Effector memory CD8-positive, alpha-beta T cell (primary cell): Measurements from ENCODE around the gene PLA2G2D.

Experiments used
- ATAC-seq: fragments of 150-1000 bp; cut with Tn5 transposase; replicated peaks from 2 replicates; pipeline ENCODE4 v1.10.0; 2021; ENCODE audit warnings: mild to moderate bottlenecking, moderate library complexity
- DNase-seq, 3 experiments: peaks; one replicate each; pipeline ENCODE4 v3.0.0; 2021
- H3K27ac Mint-ChIP-seq, 2 donors: one replicate each; pipeline ENCODE4 v1.8.0; 2022; ENCODE audit warnings: mild to moderate bottlenecking in 2 of 2, mixed read lengths in 2 of 2, moderate library complexity in 2 of 2
- H3K27me3 Mint-ChIP-seq, 2 donors: one replicate each; pipeline ENCODE4 v1.8.0; 2022; ENCODE audit warnings: mixed read lengths in 2 of 2
- H3K36me3 Mint-ChIP-seq: one replicate; pipeline ENCODE4 v1.8.0; 2022; ENCODE audit warnings: mild to moderate bottlenecking, moderate library complexity, mixed read lengths; ENCODE audit not compliant: insufficient read depth
- H3K4me1 Mint-ChIP-seq, 2 donors: one replicate each; pipeline ENCODE4 v1.8.0; 2022; ENCODE audit warnings: low read depth in 2 of 2, mixed read lengths in 2 of 2
- H3K4me3 Mint-ChIP-seq, 2 donors: one replicate each; pipeline ENCODE4 v1.8.0; 2022; ENCODE audit warnings: mild to moderate bottlenecking in 2 of 2, mixed read lengths in 2 of 2, moderate library complexity in 2 of 2
- H3K9me3 Mint-ChIP-seq, 2 donors: one replicate each; pipeline ENCODE4 v1.8.0; 2022; ENCODE audit warnings: mixed read lengths in 2 of 2

The PLA2G2D gene

GRCh38 chr1:20117236-20117635 is 2.1 kb downstream of the PLA2G2D start:
- no peaks in the 10 kb centered on the region for H3K4me1 Mint-ChIP-seq
- H3K4me3 Mint-ChIP-seq = no peak overlapping the region
- no peaks in the 10 kb centered on the region for H3K36me3 Mint-ChIP-seq
- no peak for DNase-seq
- H3K27ac Mint-ChIP-seq = no peak overlapping the region
- H3K27me3 Mint-ChIP-seq = peaks cover 54 to 96% of the 10 kb centered on the region in 2 donors
- no peak for ATAC-seq
- no peaks in the 10 kb centered on the region for H3K9me3 Mint-ChIP-seq

GRCh38 chr1:20115916-20116315 is 3.4 kb downstream of the PLA2G2D start:
- H3K4me1 Mint-ChIP-seq = no peaks in the 10 kb centered on the region

GRCh38 chr1:20115479-20115878 is 3.9 kb downstream of the PLA2G2D start:
- DNase-seq (no peak), ATAC-seq (no peak)
- Mint-ChIP-seq H3K4me1 (no peaks in the 10 kb centered on the region), H3K4me3 (no peak overlapping the region), H3K9me3 (no peaks in the 10 kb centered on the region), H3K27me3 (peaks cover 39 to 88% of the 10 kb centered on the region in 2 donors), H3K36me3 (no peaks in the 10 kb centered on the region), H3K27ac (no peak overlapping the region)

More at GRCh38 chr1:20115916-20116315, 3.4 kb downstream of the PLA2G2D start:
- Mint-ChIP-seq H3K36me3 (no peaks in the 10 kb centered on the region), H3K27ac (no peak overlapping the region), H3K4me3 (no peak overlapping the region), H3K9me3 (no peaks in the 10 kb centered on the region), H3K27me3 (peaks cover 42 to 87% of the 10 kb centered on the region in 2 donors)
- ATAC-seq = no peak
- DNase-seq = no peak

DNA sequence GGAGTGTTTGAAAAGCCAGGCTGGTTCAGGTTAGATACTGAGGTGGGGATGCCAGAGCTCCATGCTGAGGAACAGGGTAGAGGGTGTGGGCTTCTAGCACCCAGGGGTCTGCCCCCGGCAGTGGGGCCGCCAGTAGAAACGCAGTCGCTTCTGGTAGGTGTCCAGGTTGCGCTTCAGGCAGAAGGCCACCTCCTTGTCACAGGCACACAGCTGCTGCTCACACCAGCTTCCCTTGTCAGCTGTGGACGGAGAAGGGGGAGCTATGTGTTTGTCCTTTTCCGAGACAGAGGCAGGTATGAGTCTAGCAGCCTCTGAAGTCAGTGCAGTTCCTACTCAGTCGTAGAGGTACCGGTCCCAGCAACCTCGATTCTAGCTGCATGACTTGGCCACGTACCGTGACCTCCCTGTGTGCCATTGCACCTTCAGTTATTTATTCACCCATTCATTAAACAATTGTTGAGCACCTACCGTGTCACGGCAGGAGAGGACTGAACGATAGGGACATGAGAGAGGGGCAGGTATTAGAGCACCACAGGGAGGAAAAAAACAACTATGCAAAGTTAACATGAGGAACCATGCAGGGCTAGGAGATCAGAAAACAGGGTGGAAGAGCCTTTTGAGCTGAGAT is 5.2 kb downstream of the PLA2G2D start:
- Mint-ChIP-seq H3K27me3 (peaks cover 31 to 88% of the 10 kb centered on the region in 2 donors), H3K36me3 (no peaks in the 10 kb centered on the region), H3K4me3 (no peak overlapping the region), H3K9me3 (no peaks in the 10 kb centered on the region), H3K27ac (no peak overlapping the region), H3K4me1 (no peaks in the 10 kb centered on the region)
- DNase-seq (no peak), ATAC-seq (no peak)

- no peaks in the 10 kb centered on the region for H3K9me3 Mint-ChIP-seq
- H3K4me1 Mint-ChIP-seq = no peaks in the 10 kb centered on the region
- no peaks in the 10 kb centered on the region for H3K36me3 Mint-ChIP-seq
- no peak overlapping the region for H3K4me3 Mint-ChIP-seq
- ATAC-seq (no peak), DNase-seq (no peak)
- no peak overlapping the region for H3K27ac Mint-ChIP-seq
- H3K27me3 Mint-ChIP-seq = peaks cover 36 to 84% of the 10 kb centered on the region in 2 donors
Measured at GRCh38 chr1:20112279-20113000, 6.9 kb downstream of the PLA2G2D start.

GRCh38 chr1:20111452-20111851 is 7.9 kb downstream of the PLA2G2D start:
- peaks cover 32 to 76% of the 10 kb centered on the region in 2 donors for H3K27me3 Mint-ChIP-seq
- no peak for DNase-seq

GRCh38 chr1:20110679-20111078 is 8.7 kb downstream of the PLA2G2D start:
- Mint-ChIP-seq H3K27ac (no peak overlapping the region), H3K27me3 (peaks cover 25 to 69% of the 10 kb centered on the region in 2 donors), H3K4me3 (no peak overlapping the region), H3K9me3 (no peaks in the 10 kb centered on the region), H3K4me1 (no peaks in the 10 kb centered on the region), H3K36me3 (no peaks in the 10 kb centered on the region)
- DNase-seq (no peak), ATAC-seq (no peak)

More at GRCh38 chr1:20111452-20111851, 7.9 kb downstream of the PLA2G2D start:
- H3K27ac Mint-ChIP-seq = no peak overlapping the region
- H3K36me3 Mint-ChIP-seq = no peaks in the 10 kb centered on the region
- no peak overlapping the region for H3K4me3 Mint-ChIP-seq
- no peaks in the 10 kb centered on the region for H3K9me3 Mint-ChIP-seq
- H3K4me1 Mint-ChIP-seq = no peaks in the 10 kb centered on the region
- ATAC-seq = no peak

DNA sequence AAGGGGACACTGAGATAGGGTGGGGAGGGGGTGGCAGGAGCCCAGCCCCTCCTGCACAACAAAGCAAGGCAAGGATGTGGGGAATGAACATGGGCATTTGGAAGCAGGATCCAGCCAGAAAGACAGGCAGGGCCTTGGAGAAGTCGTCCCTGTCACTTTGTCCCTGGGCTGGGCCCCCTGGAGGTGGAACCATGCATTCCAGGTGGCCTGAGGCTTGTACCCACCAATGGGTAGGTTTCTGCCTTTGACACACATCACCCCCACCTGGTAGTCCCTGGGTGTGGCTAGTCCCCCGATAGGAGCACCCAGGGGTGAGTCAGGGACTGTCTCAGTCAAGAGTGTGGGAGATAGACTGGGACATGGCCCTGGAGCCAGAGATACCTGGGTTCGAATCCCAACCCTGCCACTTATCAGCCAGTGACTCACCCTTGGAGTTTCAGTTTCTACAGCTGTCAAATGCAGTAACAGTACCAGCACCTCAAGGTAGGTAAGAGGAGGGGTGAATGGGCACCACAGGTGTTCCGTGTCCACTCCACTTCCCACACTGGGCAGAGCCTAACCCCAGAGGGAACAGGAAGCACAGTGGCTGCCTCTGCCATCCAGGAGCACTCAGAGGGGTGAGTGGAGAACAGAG is 10.0 kb downstream of the PLA2G2D start:
- Mint-ChIP-seq H3K4me1 (no peaks in the 10 kb centered on the region), H3K9me3 (no peaks in the 10 kb centered on the region), H3K27me3 (peaks cover 23 to 55% of the 10 kb centered on the region in 2 donors), H3K27ac (no peak overlapping the region), H3K4me3 (no peak overlapping the region), H3K36me3 (no peaks in the 10 kb centered on the region)
- DNase-seq = no peak
- ATAC-seq = no peak

GRCh38 chr1:20108366-20109123 is 10.8 kb downstream of the PLA2G2D start:
- Mint-ChIP-seq H3K4me3 (no peak overlapping the region), H3K36me3 (no peaks in the 10 kb centered on the region), H3K27me3 (peaks cover 19 to 47% of the 10 kb centered on the region in 2 donors), H3K27ac (no peak overlapping the region), H3K9me3 (no peaks in the 10 kb centered on the region), H3K4me1 (no peaks in the 10 kb centered on the region)
- DNase-seq = no peak
- ATAC-seq = no peak

GRCh38 chr1:20107796-20108195 is 11.5 kb downstream of the PLA2G2D start:
- ATAC-seq (no peak), DNase-seq (no peak)
- Mint-ChIP-seq H3K27me3 (peaks cover 12 to 40% of the 10 kb centered on the region in 2 donors), H3K27ac (no peak overlapping the region), H3K4me3 (no peak overlapping the region), H3K36me3 (no peaks in the 10 kb centered on the region), H3K9me3 (no peaks in the 10 kb centered on the region), H3K4me1 (no peaks in the 10 kb centered on the region)

- Mint-ChIP-seq H3K27ac (no peak overlapping the region), H3K4me1 (no peaks in the 10 kb centered on the region), H3K9me3 (no peaks in the 10 kb centered on the region), H3K27me3 (peaks cover 8 to 35% of the 10 kb centered on the region in 2 donors), H3K36me3 (no peaks in the 10 kb centered on the region), H3K4me3 (no peak overlapping the region)
- DNase-seq = no peak
- no peak for ATAC-seq
Measured at GRCh38 chr1:20107351-20107750, 12.0 kb downstream of the PLA2G2D start.

GRCh38 chr1:20105856-20106255 is 13.5 kb downstream of the PLA2G2D start:
- Mint-ChIP-seq H3K27me3 (peaks cover 7 to 30% of the 10 kb centered on the region in 2 donors), H3K4me3 (no peak overlapping the region), H3K36me3 (no peaks in the 10 kb centered on the region), H3K27ac (no peak overlapping the region), H3K4me1 (peaks cover 2 to 3% of the 10 kb centered on the region in 2 donors), H3K9me3 (no peaks in the 10 kb centered on the region)
- DNase-seq = no peak
- no peak for ATAC-seq

- Mint-ChIP-seq H3K36me3 (no peaks in the 10 kb centered on the region), H3K9me3 (no peaks in the 10 kb centered on the region), H3K27ac (no peak overlapping the region)
Measured at GRCh38 chr1:20102875-20103274, 16.5 kb downstream of the PLA2G2D start.

More at GRCh38 chr1:20102875-20103274, 16.5 kb downstream of the PLA2G2D start:
- no peak for ATAC-seq
- Mint-ChIP-seq H3K4me1 (peaks cover 2 to 3% of the 10 kb centered on the region in 2 donors), H3K4me3 (no peak overlapping the region), H3K27me3 (peaks cover 0 to under 1% of the 10 kb centered on the region in 2 donors)
- DNase-seq = no peak
